Measurements from ENCODE around the gene MICU1.

DNA sequence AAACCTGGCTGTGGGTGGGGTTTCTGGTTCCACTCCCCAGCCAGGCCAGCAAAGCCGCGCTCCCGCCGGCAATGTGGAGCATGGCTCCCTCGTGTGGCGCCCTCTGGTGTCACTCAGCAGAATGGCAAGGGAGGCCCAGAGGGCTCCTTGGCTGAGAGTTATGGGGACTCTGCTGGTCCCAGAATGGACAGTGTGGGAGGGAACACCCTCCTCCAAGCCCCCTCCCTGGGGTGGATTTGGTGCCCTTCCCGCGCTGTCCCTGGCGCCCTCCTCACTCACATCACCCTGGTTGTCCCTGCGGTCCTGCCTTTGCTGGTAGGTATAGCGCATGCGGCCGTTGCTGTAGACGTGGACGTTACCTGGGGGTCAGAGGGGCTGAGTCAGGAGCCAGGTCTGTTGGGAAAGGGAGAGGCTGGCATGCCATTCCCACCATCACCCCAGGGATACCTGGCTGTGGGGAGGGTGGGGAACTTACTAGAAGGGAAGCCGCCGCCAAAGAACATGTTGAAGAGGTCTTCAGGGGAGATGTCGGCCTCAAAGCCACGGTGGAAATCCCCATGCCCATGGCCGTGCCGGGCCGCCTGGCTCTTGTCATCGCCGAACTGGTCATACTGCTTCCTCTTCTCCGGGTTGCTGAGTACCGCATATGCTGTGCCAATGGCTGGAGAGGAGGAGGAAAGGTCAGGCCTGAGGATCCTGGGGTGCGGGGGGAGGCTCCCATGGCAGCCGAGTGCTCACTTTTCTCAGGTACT, 285.2 kb downstream of the MICU1 start:
- no peak for TF ChIP-seq EZH2 (IDR thresholded peaks at IDR 0.05; ENCODE audit: low read length)
- TF ChIP-seq, protein P1, sequence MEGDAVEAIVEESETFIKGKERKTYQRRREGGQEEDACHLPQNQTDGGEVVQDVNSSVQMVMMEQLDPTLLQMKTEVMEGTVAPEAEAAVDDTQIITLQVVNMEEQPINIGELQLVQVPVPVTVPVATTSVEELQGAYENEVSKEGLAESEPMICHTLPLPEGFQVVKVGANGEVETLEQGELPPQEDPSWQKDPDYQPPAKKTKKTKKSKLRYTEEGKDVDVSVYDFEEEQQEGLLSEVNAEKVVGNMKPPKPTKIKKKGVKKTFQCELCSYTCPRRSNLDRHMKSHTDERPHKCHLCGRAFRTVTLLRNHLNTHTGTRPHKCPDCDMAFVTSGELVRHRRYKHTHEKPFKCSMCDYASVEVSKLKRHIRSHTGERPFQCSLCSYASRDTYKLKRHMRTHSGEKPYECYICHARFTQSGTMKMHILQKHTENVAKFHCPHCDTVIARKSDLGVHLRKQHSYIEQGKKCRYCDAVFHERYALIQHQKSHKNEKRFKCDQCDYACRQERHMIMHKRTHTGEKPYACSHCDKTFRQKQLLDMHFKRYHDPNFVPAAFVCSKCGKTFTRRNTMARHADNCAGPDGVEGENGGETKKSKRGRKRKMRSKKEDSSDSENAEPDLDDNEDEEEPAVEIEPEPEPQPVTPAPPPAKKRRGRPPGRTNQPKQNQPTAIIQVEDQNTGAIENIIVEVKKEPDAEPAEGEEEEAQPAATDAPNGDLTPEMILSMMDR (optimal IDR thresholded peaks at IDR 0.05 in 1 of 3, IDR thresholded peaks at IDR 0.05 in 1 of 3, conservative IDR thresholded peaks at IDR 0.05 in 1 of 3; ENCODE audit: extremely low read depth in 1 of 3, insufficient read depth in 2 of 3, low read length in 3 of 3), result peak; percentile 97

Measured in keratinocyte (primary cell).